SK-N-MC (cell line): ENCODE measurements around the gene ATP6V1F.

ENCODE experiments used
- DNase-seq: peaks from one replicate; pipeline ENCODE4 v3.0.0-alpha.2; 2011; ENCODE audit warnings: low read depth, low spot score
- H3K27ac ChIP-seq: fragments of 200-600 bp; sonication (generic); 2 replicates; pipeline ENCODE4 v1.5.1; 2016; ENCODE audit warnings: mixed run types
- H3K36me3 ChIP-seq: fragments of 200-600 bp; sonication (generic); 2 replicates; pipeline ENCODE4 v1.6.1; 2017; ENCODE audit warnings: antibody characterized with exemption, low read length, mixed read lengths; ENCODE audit not compliant: insufficient read depth
- H3K4me3 ChIP-seq: fragments of 200-600 bp; sonication (generic); 2 replicates; pipeline ENCODE4 v1.5.1; 2016
- H3K9ac ChIP-seq: fragments of 200-600 bp; sonication (generic); 2 replicates; pipeline ENCODE4 v1.8.0; 2017; ENCODE audit warnings: mixed run types, mixed read lengths; ENCODE audit not compliant: insufficient read length
- H3K9me3 ChIP-seq: fragments of 200-600 bp; sonication (generic); 2 replicates; pipeline ENCODE4 v1.6.1; 2017; ENCODE audit warnings: low read depth, mild to moderate bottlenecking, antibody characterized with exemption, low read length, moderate library complexity, mixed read lengths
- EZH2 ChIP-seq: fragments of 200-600 bp; sonication (generic); IDR thresholded peaks from one replicate; pipeline ENCODE4 v1.6.1; 2017; ENCODE audit warnings: antibody characterized with exemption
- FOXP2 ChIP-seq: optimal IDR thresholded peaks from 2 replicates; pipeline ENCODE3; 2011; ENCODE audit warnings: mild to moderate bottlenecking, moderate library complexity; ENCODE audit not compliant: insufficient read depth; ENCODE audit errors: extremely low read length, control extremely low read depth
- POLR2AphosphoS5 ChIP-seq: IDR thresholded peaks from 2 replicates; pipeline ENCODE4 v1.6.1; 2012; ENCODE audit warnings: mild to moderate bottlenecking, low read depth, low read length, borderline replicate concordance

ATP6V1F gene

DNA sequence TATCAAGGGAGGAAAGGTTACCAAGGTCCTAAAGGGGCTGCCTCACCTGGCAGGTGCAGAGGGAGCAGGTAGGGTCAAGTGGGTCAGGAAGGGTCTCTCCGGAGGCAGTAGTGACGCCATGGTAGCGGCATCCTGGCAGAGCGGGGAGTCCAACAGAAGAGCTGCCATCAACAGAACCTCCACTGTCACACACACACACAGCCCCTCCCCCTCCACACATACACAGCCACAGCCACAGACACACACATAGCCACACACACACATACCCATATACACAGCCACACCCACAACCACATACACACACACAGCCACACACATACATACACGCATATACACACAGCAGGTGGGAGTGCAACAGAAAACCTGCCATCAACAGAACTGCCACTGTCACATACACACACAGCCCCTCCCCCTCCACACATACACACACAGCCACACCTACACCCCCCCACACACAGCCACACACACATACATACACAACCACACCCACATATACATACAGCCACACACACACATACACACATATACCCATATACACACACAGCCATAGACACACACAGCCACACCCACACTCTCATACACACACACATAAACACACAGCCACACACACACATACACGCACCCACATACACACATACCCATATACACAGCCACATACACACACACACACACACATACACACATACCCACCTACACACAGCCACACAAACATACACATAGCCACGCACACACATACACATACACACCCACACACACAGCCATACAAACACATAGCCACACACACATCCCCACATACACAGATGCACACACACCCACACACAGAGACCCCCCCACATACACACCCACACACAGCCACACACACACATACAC, 24.7 kb downstream of the ATP6V1F start:
- TF ChIP-seq EZH2: no peak
- TF ChIP-seq POLR2AphosphoS5: no peak
- no peak for TF ChIP-seq FOXP2
- Histone ChIP-seq H3K9me3 (no peaks in the 10 kb centered on the region), H3K9ac (no peak overlapping the region), H3K36me3 (no peaks in the 10 kb centered on the region), H3K4me3 (no peak overlapping the region), H3K27ac (no peak overlapping the region)
- no peak for DNase-seq

DNA sequence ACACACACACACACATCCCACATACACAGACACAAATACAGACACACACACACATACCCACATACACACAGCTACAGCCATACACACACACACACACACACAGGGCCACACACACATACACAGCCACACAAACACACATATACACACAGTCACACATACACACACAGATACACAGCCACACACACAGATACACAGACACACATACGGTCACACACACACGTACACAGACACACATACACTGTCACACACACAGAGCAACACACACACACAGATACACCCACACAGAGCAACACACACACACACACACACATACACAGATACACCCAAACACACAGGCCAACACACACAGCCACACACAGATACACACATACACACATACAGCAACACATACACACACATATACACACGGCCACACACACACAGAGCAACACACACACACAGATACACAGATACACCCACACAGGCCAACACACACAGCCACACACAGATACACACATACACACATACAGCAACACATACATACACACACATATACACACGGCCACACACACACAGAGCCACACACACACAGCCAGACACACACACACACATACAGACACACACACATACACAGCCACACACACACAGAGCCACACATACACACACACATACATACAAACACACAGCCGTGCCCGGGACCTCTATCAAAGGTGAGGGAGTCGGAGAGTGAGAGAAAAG, 25.5 kb downstream of the ATP6V1F start:
- no peak overlapping the region for H3K27ac ChIP-seq
- TF ChIP-seq EZH2 (no peak), POLR2AphosphoS5 (no peak)
- H3K9me3 ChIP-seq: no peaks in the 10 kb centered on the region
- no peaks in the 10 kb centered on the region for H3K36me3 ChIP-seq
- H3K9ac ChIP-seq: no peak overlapping the region
- no peak overlapping the region for H3K4me3 ChIP-seq
- no peak for DNase-seq

- Histone ChIP-seq H3K27ac (no peak overlapping the region), H3K36me3 (no peaks in the 10 kb centered on the region), H3K9me3 (no peaks in the 10 kb centered on the region), H3K9ac (no peak overlapping the region), H3K4me3 (no peak overlapping the region)
- no peak for DNase-seq
- TF ChIP-seq EZH2 (no peak), FOXP2 (no peak)
Measured at GRCh38 chr7:128888756-128889095, 26.1 kb downstream of the ATP6V1F start.

DNA sequence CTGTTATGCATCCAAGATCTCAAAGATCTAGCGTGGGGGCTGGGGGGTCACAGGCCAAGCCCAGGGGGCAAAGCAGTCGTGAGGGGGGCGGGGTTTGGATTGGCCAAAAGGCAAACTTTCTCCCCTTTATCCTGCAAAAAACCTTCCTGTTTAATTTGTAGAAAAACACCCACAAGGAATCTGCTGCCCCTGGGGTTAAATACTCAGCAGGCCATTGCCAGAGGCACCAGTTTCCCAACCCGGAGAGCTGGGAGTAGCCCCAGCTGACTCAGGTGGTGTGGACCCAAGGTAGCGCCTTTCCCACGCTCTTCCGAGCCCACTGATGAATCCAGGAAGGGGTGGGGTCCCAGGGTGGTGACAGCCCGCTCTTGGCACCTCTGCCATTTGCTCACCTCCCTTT, 26.5 kb downstream of the ATP6V1F start:
- Histone ChIP-seq H3K9ac (no peak overlapping the region), H3K9me3 (no peaks in the 10 kb centered on the region), H3K27ac (no peak overlapping the region), H3K36me3 (no peaks in the 10 kb centered on the region), H3K4me3 (no peak overlapping the region)
- DNase-seq: no peak
- TF ChIP-seq FOXP2: no peak
- TF ChIP-seq EZH2: no peak
- TF ChIP-seq POLR2AphosphoS5: no peak

- no peak overlapping the region for H3K4me3 ChIP-seq
- no peak overlapping the region for H3K9ac ChIP-seq
- H3K9me3 ChIP-seq: no peaks in the 10 kb centered on the region
- no peak for TF ChIP-seq FOXP2
- no peak for TF ChIP-seq EZH2
- no peak for TF ChIP-seq POLR2AphosphoS5
- H3K27ac ChIP-seq: no peak overlapping the region
- no peaks in the 10 kb centered on the region for H3K36me3 ChIP-seq
- no peak for DNase-seq
Measured at GRCh38 chr7:128890306-128891109, 27.9 kb downstream of the ATP6V1F start.

DNA sequence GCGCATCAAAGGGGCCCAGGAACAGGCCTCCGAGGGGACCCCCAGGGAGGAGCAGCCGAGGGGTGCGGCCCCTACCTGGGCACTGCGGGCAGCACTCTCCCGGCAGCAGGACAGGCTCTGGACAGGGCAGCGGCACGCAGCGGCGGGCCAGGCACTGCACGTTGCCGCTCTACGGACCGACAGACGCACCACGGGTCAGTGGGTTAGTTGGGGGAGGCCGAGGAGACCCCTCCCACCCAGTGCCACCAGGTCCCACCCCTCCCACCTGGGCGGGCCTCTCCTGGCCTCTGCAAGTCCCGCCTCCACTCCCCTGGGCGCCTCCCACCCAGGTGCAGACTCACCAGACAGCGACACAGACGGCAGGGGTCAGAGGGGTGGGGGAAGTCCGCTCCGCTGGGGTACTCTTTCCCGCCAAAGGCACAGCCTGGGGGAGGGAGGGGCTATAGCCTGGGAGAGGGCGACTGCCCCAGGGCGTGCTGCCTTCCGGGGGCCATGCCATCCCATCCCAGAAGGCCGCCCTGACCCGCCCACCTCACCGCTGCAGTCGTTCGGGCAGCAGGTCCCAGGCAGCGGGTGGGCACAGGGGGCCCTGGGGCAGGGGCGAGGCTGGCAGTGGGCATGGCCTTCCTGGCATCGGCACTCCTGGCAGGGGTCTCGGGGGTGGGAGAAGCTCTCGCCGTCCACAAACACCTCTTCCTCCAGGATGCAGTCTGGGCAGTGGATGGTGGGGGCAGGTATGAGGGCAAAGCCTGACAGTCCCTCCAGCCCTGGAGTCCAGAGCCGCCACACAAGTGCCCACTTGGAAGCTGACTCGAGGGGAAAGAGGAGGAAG, 28.7 kb downstream of the ATP6V1F start:
- Histone ChIP-seq H3K4me3 (no peak overlapping the region), H3K27ac (no peak overlapping the region), H3K36me3 (no peaks in the 10 kb centered on the region), H3K9me3 (no peaks in the 10 kb centered on the region), H3K9ac (no peak overlapping the region)
- no peak for TF ChIP-seq EZH2
- TF ChIP-seq POLR2AphosphoS5: no peak
- TF ChIP-seq FOXP2: no peak
- no peak for DNase-seq

- no peak for DNase-seq
- H3K36me3 ChIP-seq: no peaks in the 10 kb centered on the region
- no peaks in the 10 kb centered on the region for H3K9me3 ChIP-seq
- TF ChIP-seq FOXP2 (no peak), POLR2AphosphoS5 (no peak), EZH2 (no peak)
- no peak overlapping the region for H3K27ac ChIP-seq
- H3K9ac ChIP-seq: no peak overlapping the region
- no peak overlapping the region for H3K4me3 ChIP-seq
Measured at GRCh38 chr7:128891942-128892269, 29.2 kb downstream of the ATP6V1F start.
